DOHH2 (cell line): ENCODE results near the gene SENP2.
"Not testable (repeated sequence)": the region's sequence is repeated elsewhere in the genome, so short reads cannot be mapped to it uniquely, and the experiment has no call there.

Experiments used
- H3F3A ChIP-seq: fragments of 200-600 bp; sonication (generic), shearing (Covaris generic); 2 replicates; pipeline ENCODE4 v1.6.0; 2016; ENCODE audit warnings: antibody characterized with exemption, mild to moderate bottlenecking; ENCODE audit not compliant: control insufficient read depth, insufficient read depth
- H3K27ac ChIP-seq: fragments of 200-600 bp; sonication (generic); 2 replicates; pipeline ENCODE4 v1.5.1; 2014; ENCODE audit warnings: low read depth, mild to moderate bottlenecking, low read length, moderate library complexity
- H3K27me3 ChIP-seq: fragments of 200-600 bp; sonication (generic); 2 replicates; pipeline ENCODE4 v1.6.1; 2014; ENCODE audit warnings: mild to moderate bottlenecking, low read length, mixed read lengths; ENCODE audit not compliant: control insufficient read depth
- H3K36me3 ChIP-seq: fragments of 200-600 bp; sonication (generic); 2 replicates; pipeline ENCODE4 v1.6.1; 2014; ENCODE audit warnings: mild to moderate bottlenecking, low read length, moderate library complexity, mixed read lengths; ENCODE audit not compliant: control insufficient read depth
- H3K4me1 ChIP-seq: fragments of 200-600 bp; sonication (generic); 2 replicates; pipeline ENCODE4 v1.6.1; 2014; ENCODE audit warnings: mild to moderate bottlenecking, low read length, mixed read lengths; ENCODE audit not compliant: control insufficient read depth
- H3K4me2 ChIP-seq: fragments of 200-600 bp; sonication (generic); 2 replicates; pipeline ENCODE4 v1.6.0; 2014; ENCODE audit warnings: mild to moderate bottlenecking, low read length, moderate library complexity
- H3K4me3 ChIP-seq: fragments of 200-600 bp; sonication (generic); 2 replicates; pipeline ENCODE4 v1.5.1; 2014; ENCODE audit warnings: mild to moderate bottlenecking, low read length, mixed read lengths
- H3K79me2 ChIP-seq: fragments of 200-600 bp; sonication (generic); 2 replicates; pipeline ENCODE4 v1.6.1; 2014; ENCODE audit warnings: mild to moderate bottlenecking, low read length, mixed read lengths; ENCODE audit not compliant: control insufficient read depth
- H3K9me2 ChIP-seq: fragments of 200-600 bp; sonication (generic); replicated peaks from 2 replicates; pipeline ENCODE4 v1.6.1; 2014; ENCODE audit warnings: mild to moderate bottlenecking, low read length, mixed read lengths; ENCODE audit not compliant: control insufficient read depth
- H3K9me3 ChIP-seq: fragments of 200-600 bp; sonication (generic); 2 replicates; pipeline ENCODE4 v1.6.1; 2014; ENCODE audit warnings: antibody characterized with exemption, low read length, mixed read lengths; ENCODE audit not compliant: control insufficient read depth, insufficient read depth
- H4K20me1 ChIP-seq: fragments of 200-600 bp; sonication (generic); 2 replicates; pipeline ENCODE4 v1.6.0; 2014; ENCODE audit warnings: low read depth, mild to moderate bottlenecking, antibody characterized with exemption, low read length, moderate library complexity; ENCODE audit not compliant: control insufficient read depth, insufficient read depth
- EZH2phosphoT487 ChIP-seq: fragments of 200-600 bp; sonication (generic); IDR thresholded peaks from 2 replicates; pipeline ENCODE4 v1.6.1; 2017; ENCODE audit warnings: borderline replicate concordance, mild to moderate bottlenecking, antibody characterized with exemption, low read length, moderate library complexity, mixed read lengths
- TF ChIP-seq, protein P1 (sequence below): fragments of 200-600 bp; sonication (generic); IDR thresholded peaks from one replicate; pipeline ENCODE4 v1.5.1; 2014; ENCODE audit warnings: antibody characterized with exemption, mild to moderate bottlenecking, low read depth, low read length; ENCODE audit not compliant: poor library complexity, severe bottlenecking

SENP2 gene

DNA sequence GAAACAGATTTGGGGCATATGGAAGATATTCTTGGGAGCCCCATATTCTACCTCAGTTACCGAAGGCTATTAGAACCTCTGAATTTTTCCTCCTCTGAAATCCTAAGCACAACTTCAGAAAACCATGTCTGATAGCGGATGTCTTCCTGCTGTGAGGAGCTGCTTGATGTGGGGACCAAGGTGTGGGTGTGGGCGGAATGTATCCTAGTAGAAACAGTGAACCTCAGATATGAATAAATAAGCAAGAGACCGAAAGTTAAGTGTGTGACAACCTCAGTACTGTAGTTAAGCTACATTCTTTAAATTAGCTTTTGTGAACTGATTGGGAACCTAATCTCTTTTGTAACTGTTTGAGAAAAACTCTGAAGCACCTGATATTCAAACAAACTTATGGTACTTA, 46.9 kb downstream of the SENP2 start:
- Histone ChIP-seq H3K9me2 (no peaks in the 10 kb centered on the region), H3K9me3 (no peaks in the 10 kb centered on the region), H3K36me3 (peaks cover 8% of the 10 kb centered on the region), H3K4me1 (no peaks in the 10 kb centered on the region), H4K20me1 (no peaks in the 10 kb centered on the region), H3K4me3 (no peak overlapping the region), H3K27ac (no peak overlapping the region), H3K79me2 (no peaks in the 10 kb centered on the region), H3F3A (no peaks in the 10 kb centered on the region), H3K27me3 (no peaks in the 10 kb centered on the region), H3K4me2 (no peak overlapping the region)
- TF ChIP-seq, protein P1, sequence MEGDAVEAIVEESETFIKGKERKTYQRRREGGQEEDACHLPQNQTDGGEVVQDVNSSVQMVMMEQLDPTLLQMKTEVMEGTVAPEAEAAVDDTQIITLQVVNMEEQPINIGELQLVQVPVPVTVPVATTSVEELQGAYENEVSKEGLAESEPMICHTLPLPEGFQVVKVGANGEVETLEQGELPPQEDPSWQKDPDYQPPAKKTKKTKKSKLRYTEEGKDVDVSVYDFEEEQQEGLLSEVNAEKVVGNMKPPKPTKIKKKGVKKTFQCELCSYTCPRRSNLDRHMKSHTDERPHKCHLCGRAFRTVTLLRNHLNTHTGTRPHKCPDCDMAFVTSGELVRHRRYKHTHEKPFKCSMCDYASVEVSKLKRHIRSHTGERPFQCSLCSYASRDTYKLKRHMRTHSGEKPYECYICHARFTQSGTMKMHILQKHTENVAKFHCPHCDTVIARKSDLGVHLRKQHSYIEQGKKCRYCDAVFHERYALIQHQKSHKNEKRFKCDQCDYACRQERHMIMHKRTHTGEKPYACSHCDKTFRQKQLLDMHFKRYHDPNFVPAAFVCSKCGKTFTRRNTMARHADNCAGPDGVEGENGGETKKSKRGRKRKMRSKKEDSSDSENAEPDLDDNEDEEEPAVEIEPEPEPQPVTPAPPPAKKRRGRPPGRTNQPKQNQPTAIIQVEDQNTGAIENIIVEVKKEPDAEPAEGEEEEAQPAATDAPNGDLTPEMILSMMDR = no peak
- no peak for TF ChIP-seq EZH2phosphoT487

GRCh38 chr3:185637388-185637787, 51.3 kb downstream of the SENP2 start:
- Histone ChIP-seq H3K4me2 (no peak overlapping the region), H3K27ac (no peak overlapping the region)
- TF ChIP-seq, protein P1 = no peak
- TF ChIP-seq EZH2phosphoT487 = no peak

DNA sequence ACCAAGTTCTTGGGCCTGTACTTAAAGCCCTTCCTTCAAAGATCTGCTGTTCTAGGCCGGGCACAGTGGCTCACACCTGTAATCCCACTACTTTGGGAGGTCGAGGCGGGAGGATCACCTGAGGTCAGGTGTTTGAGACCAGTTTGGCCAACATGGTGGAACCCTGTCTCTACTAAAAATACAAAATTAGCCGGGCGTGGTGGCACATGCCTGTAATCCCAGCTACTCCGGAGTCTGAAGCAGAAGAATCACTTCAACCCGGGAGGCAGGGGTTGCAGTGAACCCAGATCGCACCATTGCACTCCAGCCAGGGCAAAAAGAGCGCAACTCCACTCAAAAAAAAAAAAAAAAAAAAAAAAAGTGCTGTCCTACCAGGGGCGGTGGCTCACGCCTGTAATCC, 52.6 kb downstream of the SENP2 start:
- H3K9me2 ChIP-seq, H3K27me3 ChIP-seq, H3K9me3 ChIP-seq, H3K79me2 ChIP-seq, H3F3A ChIP-seq, H4K20me1 ChIP-seq, H3K4me3 ChIP-seq, H3K36me3 ChIP-seq, H3K4me2 ChIP-seq, H3K4me1 ChIP-seq, H3K27ac ChIP-seq: not testable (repeated sequence)

More at GRCh38 chr3:185637388-185637787, 51.3 kb downstream of the SENP2 start:
- no peaks in the 10 kb centered on the region for H3K36me3 ChIP-seq
- no peaks in the 10 kb centered on the region for H3K4me1 ChIP-seq
- H3K4me3 ChIP-seq = no peak overlapping the region
- H4K20me1 ChIP-seq = no peaks in the 10 kb centered on the region
- no peaks in the 10 kb centered on the region; the same call in 1 of the 2 replicates for H3K27me3 ChIP-seq
- no peaks in the 10 kb centered on the region for H3F3A ChIP-seq
- no peaks in the 10 kb centered on the region for H3K79me2 ChIP-seq
- no peaks in the 10 kb centered on the region for H3K9me2 ChIP-seq
- H3K9me3 ChIP-seq = no peaks in the 10 kb centered on the region

- Histone ChIP-seq H3K27ac (no peak overlapping the region), H3K9me2 (no peaks in the 10 kb centered on the region), H3K4me1 (no peaks in the 10 kb centered on the region), H3K36me3 (no peaks in the 10 kb centered on the region), H3K4me2 (no peak overlapping the region), H3F3A (no peaks in the 10 kb centered on the region), H3K79me2 (no peaks in the 10 kb centered on the region), H3K4me3 (no peak overlapping the region), H3K27me3 (peaks cover 6% of the 10 kb centered on the region; the same call in 1 of the 2 replicates), H3K9me3 (no peaks in the 10 kb centered on the region), H4K20me1 (no peaks in the 10 kb centered on the region)
- TF ChIP-seq, protein P1 = no peak
- TF ChIP-seq EZH2phosphoT487 = no peak
Observed at GRCh38 chr3:185639632-185640206, 53.6 kb downstream of the SENP2 start.
